Progenitor cell of endocrine pancreas (in vitro differentiated cells): ENCODE results near the gene PGAP1. TPM values are rescaled to one million over a fixed set of nuclear protein-coding genes. Genes with fewer than 3 reads are reported as not detected.

Experiments used
- DNase-seq: peaks from one replicate; pipeline ENCODE4 v3.0.0; 2021; ENCODE audit warnings: low spot score; ENCODE audit not compliant: unreplicated experiment
- H3K27ac Mint-ChIP-seq: 2 replicates; pipeline ENCODE4 v1.8.0; 2021; ENCODE audit warnings: mild to moderate bottlenecking, moderate library complexity, mixed read lengths
- H3K27me3 Mint-ChIP-seq: 2 replicates; pipeline ENCODE4 v1.8.0; 2021; ENCODE audit warnings: mixed read lengths
- H3K36me3 Mint-ChIP-seq: 2 replicates; pipeline ENCODE4 v1.8.0; 2022; ENCODE audit warnings: mixed read lengths; ENCODE audit not compliant: insufficient read depth
- H3K4me1 Mint-ChIP-seq: 2 replicates; pipeline ENCODE4 v1.8.0; 2021; ENCODE audit warnings: low read depth, mixed read lengths
- H3K4me3 Mint-ChIP-seq: 2 replicates; pipeline ENCODE4 v1.8.0; 2021; ENCODE audit warnings: low read depth, mild to moderate bottlenecking, moderate library complexity, mixed read lengths
- H3K9me3 Mint-ChIP-seq: 2 replicates; pipeline ENCODE4 v1.8.0; 2021; ENCODE audit warnings: low read depth, mixed read lengths
- CTCF ChIP-seq: fragments of 200-600 bp; sonication (generic); IDR thresholded peaks from one replicate; pipeline ENCODE4 v1.5.0; 2021; ENCODE audit warnings: antibody characterized with exemption, mild to moderate bottlenecking; ENCODE audit not compliant: unreplicated experiment
- long read RNA-seq: library from polyadenylated mRNA; unstranded; transcript quantifications from one replicate; pipeline ENCODE4 v2.0.0, GENCODE V29; 2020
- total RNA-seq: library from RNA; stranded (reverse); gene quantifications from 2 replicates; pipeline ENCODE4 v1.2.1, GENCODE V29; 2021

Gene PGAP1
- total RNA-seq, result 49.2 and 54.8 TPM in 2 replicates
- long read RNA-seq, partial matches to known transcripts, result 5 of 21 reads
- long read RNA-seq, other reads (novel, unspliced or antisense), result 16 of 21 reads

- H3K27me3 Mint-ChIP-seq, result no peaks in the 10 kb centered on the region
- peak within 1 kb of the TSS; percentile 99 for H3K27ac Mint-ChIP-seq
- peak; percentile 92 for DNase-seq
- peaks cover 19% of the 10 kb centered on the region for H3K4me1 Mint-ChIP-seq
- H3K9me3 Mint-ChIP-seq, result no peaks in the 10 kb centered on the region
- TF ChIP-seq CTCF, result no peak
- no peaks in the 10 kb centered on the region for H3K36me3 Mint-ChIP-seq
- H3K4me3 Mint-ChIP-seq, result peak within 1 kb of the TSS; percentile 93
Observed at GRCh38 chr2:196926562-196927375, at the start of gene PGAP1. PGAP1 (minus strand) TSS chr2:196926707; CDS start chr2:196926616, 91 bp downstream.

GRCh38 chr2:196974970-196975369 lies 48.5 kb upstream of the PGAP1 start:
- no peak for DNase-seq
- H3K4me3 Mint-ChIP-seq, result no peak overlapping the region
- H3K27me3 Mint-ChIP-seq, result no peaks in the 10 kb centered on the region
- peak overlapping the region; percentile 21 for H3K27ac Mint-ChIP-seq
- H3K36me3 Mint-ChIP-seq, result no peaks in the 10 kb centered on the region
- peaks cover 6% of the 10 kb centered on the region for H3K9me3 Mint-ChIP-seq
- H3K4me1 Mint-ChIP-seq, result no peaks in the 10 kb centered on the region
- TF ChIP-seq CTCF, result no peak

GRCh38 chr2:196971574-196972279 lies 45.2 kb upstream of the PGAP1 start:
- no peak overlapping the region for H3K27ac Mint-ChIP-seq
- peaks cover 2% of the 10 kb centered on the region for H3K36me3 Mint-ChIP-seq
- H3K4me3 Mint-ChIP-seq, result no peak overlapping the region
- peaks cover 9% of the 10 kb centered on the region for H3K9me3 Mint-ChIP-seq
- TF ChIP-seq CTCF, result no peak
- peaks cover 9% of the 10 kb centered on the region for H3K4me1 Mint-ChIP-seq
- DNase-seq, result no peak
- H3K27me3 Mint-ChIP-seq, result no peaks in the 10 kb centered on the region

GRCh38 chr2:196970099-196970498 lies 43.6 kb upstream of the PGAP1 start:
- peaks cover 7% of the 10 kb centered on the region for H3K9me3 Mint-ChIP-seq
- H3K4me3 Mint-ChIP-seq, result no peak overlapping the region
- H3K36me3 Mint-ChIP-seq, result peaks cover 2% of the 10 kb centered on the region
- TF ChIP-seq CTCF, result no peak
- H3K27me3 Mint-ChIP-seq, result no peaks in the 10 kb centered on the region
- no peak overlapping the region for H3K27ac Mint-ChIP-seq
- H3K4me1 Mint-ChIP-seq, result peaks cover 22% of the 10 kb centered on the region
- no peak for DNase-seq

- no peak overlapping the region for H3K27ac Mint-ChIP-seq
- no peak for DNase-seq
- H3K4me3 Mint-ChIP-seq, result no peak overlapping the region
- no peaks in the 10 kb centered on the region for H3K27me3 Mint-ChIP-seq
- H3K4me1 Mint-ChIP-seq, result peaks cover 24% of the 10 kb centered on the region
- TF ChIP-seq CTCF, result no peak
- H3K36me3 Mint-ChIP-seq, result peaks cover 2% of the 10 kb centered on the region
- H3K9me3 Mint-ChIP-seq, result peaks cover 7% of the 10 kb centered on the region
Observed at GRCh38 chr2:196968516-196968915, 42.0 kb upstream of the PGAP1 start.
